BLaER1 treated with 17β-estradiol and CSF1 and Interleukin-3, amounts not matched to agents 10 nM and 100 nM (cell line): ENCODE measurements around the gene TEX48.

Source experiments
- H3K27ac ChIP-seq, 11 experiments: shearing (Covaris generic); formaldehyde crosslinking; 2 replicates each; pipeline ENCODE4 v1.8.1; 2022
- H3K27me3 ChIP-seq, 11 experiments: shearing (Covaris generic); formaldehyde crosslinking; 2 replicates each; pipeline ENCODE4 v1.8.1; 2022
- H3K36me3 ChIP-seq, 11 experiments: shearing (Covaris generic); formaldehyde crosslinking; 2 replicates each; pipeline ENCODE4 v1.8.1; 2022
- H3K4me1 ChIP-seq, 10 experiments: shearing (Covaris generic); formaldehyde crosslinking; 2 replicates each; pipeline ENCODE4 v1.8.1; 2022
- H3K4me2 ChIP-seq, 11 experiments: shearing (Covaris generic); formaldehyde crosslinking; 2 replicates each; pipeline ENCODE4 v1.8.1; 2022
- H3K4me3 ChIP-seq, 10 experiments: shearing (Covaris generic); formaldehyde crosslinking; 2 replicates each; pipeline ENCODE4 v1.8.1; 2022
- H3K9ac ChIP-seq, 11 experiments: shearing (Covaris generic); formaldehyde crosslinking; 2 replicates each; pipeline ENCODE4 v1.8.1; 2022
- H3K9me3 ChIP-seq, 11 experiments: shearing (Covaris generic); formaldehyde crosslinking; replicated peaks in 1 of 11; 2 replicates each; pipeline ENCODE4 v1.8.1; 2022
- H4K20me1 ChIP-seq, 11 experiments: shearing (Covaris generic); formaldehyde crosslinking; 2 replicates each; pipeline ENCODE4 v1.8.1; 2022
- Cebpa-rat ChIP-seq, 11 experiments: shearing (Covaris generic); IDR thresholded peaks; 2 replicates each; pipeline ENCODE4 v1.8.1; 2022

Gene TEX48

GRCh38 chr9:114696814-114697544, 15.0 kb upstream of the TEX48 start:
- H3K4me3 ChIP-seq = no peak overlapping the region
- H3K4me2 ChIP-seq = peak overlapping the region in 4 of 11 experiments; percentile 12 to 40 (median 26); a peak in 8 of 22 replicates
- TF ChIP-seq Cebpa-rat (IDR thresholded peaks at IDR 0.05) = no peak
- no peaks in the 10 kb centered on the region for H3K36me3 ChIP-seq
- no peaks in the 10 kb centered on the region for H4K20me1 ChIP-seq
- H3K27ac ChIP-seq = no peak overlapping the region
- no peaks in the 10 kb centered on the region for H3K27me3 ChIP-seq
- peaks cover 0 to 14% (median 0%) of the 10 kb centered on the region in 10 experiments; a peak in 8 of 20 replicates for H3K4me1 ChIP-seq
- no peak overlapping the region for H3K9ac ChIP-seq
- no peaks in the 10 kb centered on the region for H3K9me3 ChIP-seq

GRCh38 chr9:114695948-114696347, 14.0 kb upstream of the TEX48 start:
- Histone ChIP-seq H3K36me3 (no peaks in the 10 kb centered on the region), H3K9me3 (no peaks in the 10 kb centered on the region), H3K4me3 (no peak overlapping the region), H3K9ac (no peak overlapping the region), H3K4me2 (no peak overlapping the region), H4K20me1 (no peaks in the 10 kb centered on the region), H3K4me1 (peaks cover 0 to 25% (median 3%) of the 10 kb centered on the region in 10 experiments; a peak in 9 of 20 replicates), H3K27me3 (no peaks in the 10 kb centered on the region), H3K27ac (no peak overlapping the region)
- TF ChIP-seq Cebpa-rat (IDR thresholded peaks at IDR 0.05) = no peak

GRCh38 chr9:114694719-114695269, 12.8 kb upstream of the TEX48 start:
- H3K9me3 ChIP-seq = no peaks in the 10 kb centered on the region
- H4K20me1 ChIP-seq = no peaks in the 10 kb centered on the region
- H3K4me2 ChIP-seq = no peak overlapping the region
- no peaks in the 10 kb centered on the region for H3K27me3 ChIP-seq
- H3K27ac ChIP-seq = no peak overlapping the region
- no peaks in the 10 kb centered on the region for H3K36me3 ChIP-seq
- H3K4me3 ChIP-seq = no peak overlapping the region
- no peak overlapping the region for H3K9ac ChIP-seq
- H3K4me1 ChIP-seq = peaks cover 0 to 32% (median 3%) of the 10 kb centered on the region in 10 experiments; a peak in 9 of 20 replicates
- TF ChIP-seq Cebpa-rat (IDR thresholded peaks at IDR 0.05) = no peak

GRCh38 chr9:114694146-114694545, 12.2 kb upstream of the TEX48 start:
- Histone ChIP-seq H3K4me2 (no peak overlapping the region), H3K27me3 (0 out of 22 replicates have a peak, but pooled peaks cover 0 to 2% (median 0%) of the 10 kb centered on the region in 11 experiments), H3K4me1 (peaks cover 0 to 32% (median 3%) of the 10 kb centered on the region in 10 experiments; a peak in 9 of 20 replicates), H3K4me3 (no peak overlapping the region), H4K20me1 (no peaks in the 10 kb centered on the region), H3K9ac (no peak overlapping the region), H3K9me3 (no peaks in the 10 kb centered on the region), H3K36me3 (no peaks in the 10 kb centered on the region), H3K27ac (no peak overlapping the region)
- no peak for TF ChIP-seq Cebpa-rat (IDR thresholded peaks at IDR 0.05)

GRCh38 chr9:114693248-114693855, 11.4 kb upstream of the TEX48 start:
- Histone ChIP-seq H3K27me3 (0 out of 22 replicates have a peak, but pooled peaks cover 0 to 2% (median 0%) of the 10 kb centered on the region in 11 experiments), H3K4me2 (no peak overlapping the region), H3K36me3 (no peaks in the 10 kb centered on the region), H3K4me1 (peaks cover 0 to 32% (median 3%) of the 10 kb centered on the region in 10 experiments; a peak in 9 of 20 replicates), H3K9ac (no peak overlapping the region), H3K27ac (no peak overlapping the region), H3K9me3 (no peaks in the 10 kb centered on the region), H3K4me3 (no peak overlapping the region), H4K20me1 (no peaks in the 10 kb centered on the region)
- TF ChIP-seq Cebpa-rat (IDR thresholded peaks at IDR 0.05) = no peak

GRCh38 chr9:114691956-114692295, 9.9 kb upstream of the TEX48 start:
- Histone ChIP-seq H3K4me3 (no peak overlapping the region), H3K27ac (no peak overlapping the region), H3K36me3 (no peaks in the 10 kb centered on the region), H3K9ac (no peak overlapping the region), H3K27me3 (0 out of 22 replicates have a peak, but pooled peaks cover 0 to 2% (median 0%) of the 10 kb centered on the region in 11 experiments), H3K4me1 (peaks cover 0 to 23% (median 3%) of the 10 kb centered on the region in 10 experiments; a peak in 9 of 20 replicates), H3K4me2 (peak overlapping the region in 3 of 11 experiments; percentile 7 to 57 (median 48); a peak in 3 of 22 replicates), H3K9me3 (no peaks in the 10 kb centered on the region), H4K20me1 (no peaks in the 10 kb centered on the region)
- no peak for TF ChIP-seq Cebpa-rat (IDR thresholded peaks at IDR 0.05)

- H3K4me3 ChIP-seq = no peak overlapping the region
- no peaks in the 10 kb centered on the region for H4K20me1 ChIP-seq
- no peak for TF ChIP-seq Cebpa-rat (IDR thresholded peaks at IDR 0.05)
- H3K27ac ChIP-seq = no peak overlapping the region
- H3K36me3 ChIP-seq = no peaks in the 10 kb centered on the region
- H3K9me3 ChIP-seq = no peaks in the 10 kb centered on the region
- peaks cover 0 to 18% (median 3%) of the 10 kb centered on the region in 10 experiments; a peak in 9 of 20 replicates for H3K4me1 ChIP-seq
- 0 out of 22 replicates have a peak, but pooled peaks cover 0 to 2% (median 0%) of the 10 kb centered on the region in 11 experiments for H3K27me3 ChIP-seq
- H3K4me2 ChIP-seq = peak overlapping the region in 5 of 11 experiments; percentile 7 to 65 (median 48); a peak in 8 of 22 replicates
- no peak overlapping the region for H3K9ac ChIP-seq
Measured at GRCh38 chr9:114691046-114691955, 9.3 kb upstream of the TEX48 start.

- no peaks in the 10 kb centered on the region for H3K36me3 ChIP-seq
- H3K4me1 ChIP-seq = peaks cover 0 to 18% (median 3%) of the 10 kb centered on the region in 10 experiments; a peak in 9 of 20 replicates
- H3K9me3 ChIP-seq = no peaks in the 10 kb centered on the region
- no peak overlapping the region for H3K4me3 ChIP-seq
- H3K9ac ChIP-seq = no peak overlapping the region
- H4K20me1 ChIP-seq = no peaks in the 10 kb centered on the region
- H3K4me2 ChIP-seq = peak overlapping the region in 1 of 11 experiments; percentile 48; a peak in 3 of 22 replicates
- H3K27me3 ChIP-seq = 0 out of 22 replicates have a peak, but pooled peaks cover 0 to 2% (median 0%) of the 10 kb centered on the region in 11 experiments
- TF ChIP-seq Cebpa-rat (IDR thresholded peaks at IDR 0.05) = no peak
- no peak overlapping the region for H3K27ac ChIP-seq
Measured at GRCh38 chr9:114690308-114690707, 8.3 kb upstream of the TEX48 start.
